GM10266 (cell line): ENCODE measurements around the gene STAC.

Experiments used
- DNase-seq: peaks from one replicate; pipeline ENCODE4 v3.0.0; 2012; ENCODE audit errors: extremely low spot score
- CTCF ChIP-seq: IDR thresholded peaks from 2 replicates; pipeline ENCODE4 v1.5.1; 2012; ENCODE audit warnings: mild to moderate bottlenecking, low read depth; ENCODE audit not compliant: control insufficient read depth, insufficient read depth; ENCODE audit errors: missing control alignments

STAC gene

GRCh38 chr3:36409862-36410261 is 29.6 kb downstream of the STAC start:
- no peak for DNase-seq
- TF ChIP-seq CTCF, result no peak

GRCh38 chr3:36411587-36411986 is 31.3 kb downstream of the STAC start:
- DNase-seq, result no peak
- TF ChIP-seq CTCF, result no peak

- no peak for TF ChIP-seq CTCF
- no peak for DNase-seq
These were observed 36.3 kb downstream of the STAC start for GRCh38 chr3:36416599-36416998.

- TF ChIP-seq CTCF, result no peak
- DNase-seq, result no peak
These were observed 36.9 kb downstream of the STAC start for GRCh38 chr3:36417237-36417636.

GRCh38 chr3:36418296-36418695 is 38.0 kb downstream of the STAC start:
- no peak for DNase-seq
- no peak for TF ChIP-seq CTCF

- no peak for DNase-seq
- TF ChIP-seq CTCF, result no peak
These were observed 48.1 kb downstream of the STAC start for GRCh38 chr3:36428445-36428844.

- no peak for TF ChIP-seq CTCF
- DNase-seq, result no peak
These were observed 49.7 kb downstream of the STAC start for GRCh38 chr3:36429986-36430485.

- no peak for DNase-seq
- TF ChIP-seq CTCF, result no peak
These were observed 53.2 kb downstream of the STAC start for GRCh38 chr3:36433511-36433910.
